ENCODE data around the gene KPNA2. TPM values are rescaled to one million over a fixed set of nuclear protein-coding genes. Genes with fewer than 3 reads are reported as not detected.

Gene KPNA2
- total and polyA plus RNA-seq, 2 of the 13 experiments (the other 11 are each of a cell fraction or from before 2014, with no cell fraction given) = 111 to 305 TPM

GRCh38 chr17:68019675-68020408, 15.7 kb upstream of the KPNA2 start (continued):
- TF ChIP-seq ZNF761 (CRISPR knock-in tag; conservative IDR thresholded peaks at IDR 0.05) (peak; percentile 57; the same call in 1 of the 2 replicates), ZNF138 (CRISPR knock-in tag; IDR thresholded peaks at IDR 0.05; ENCODE audit: low read depth) (peak; percentile 89; the same call in 1 of the 2 replicates), NR0B2 (CRISPR knock-in tag; IDR thresholded peaks at IDR 0.05) (peak; percentile 84; the same call in 1 of the 2 replicates), ZBTB26 (CRISPR knock-in tag; IDR thresholded peaks at IDR 0.05; ENCODE audit: borderline replicate concordance) (peak; percentile 83), ZNF143 (CRISPR knock-in tag; IDR thresholded peaks at IDR 0.05) (peak; percentile 78), KAT8 (CRISPR knock-in tag; IDR thresholded peaks at IDR 0.05) (peak; percentile 92), CSRNP1 (CRISPR knock-in tag; IDR thresholded peaks at IDR 0.05) (peak; percentile 95), ZGPAT (CRISPR knock-in tag; IDR thresholded peaks at IDR 0.05) (peak; percentile 99), MED1 (CRISPR knock-in tag; IDR thresholded peaks at IDR 0.05) (peak; percentile 93), MED8 (CRISPR knock-in tag; IDR thresholded peaks at IDR 0.05; ENCODE audit: insufficient replicate concordance) (peak; percentile 56), POLR2G (IDR thresholded peaks at IDR 0.05; ENCODE audit: low read depth, low read length) (peak; percentile 98), ZNF841 (CRISPR knock-in tag; IDR thresholded peaks at IDR 0.05; ENCODE audit: borderline replicate concordance) (peak; percentile 93), TAF1 (CRISPR knock-in tag; IDR thresholded peaks at IDR 0.05) (peak; percentile 76), KLF11 (CRISPR knock-in tag; IDR thresholded peaks at IDR 0.05) (peak; percentile 92; the same call in 1 of the 2 replicates), JDP2 (CRISPR knock-in tag; IDR thresholded peaks at IDR 0.05; ENCODE audit: borderline replicate concordance) (peak; percentile 77; the same call in 1 of the 2 replicates), ZNF10 (CRISPR knock-in tag; IDR thresholded peaks at IDR 0.05; ENCODE audit: borderline replicate concordance, low read depth) (no peak), ZNF782 (CRISPR knock-in tag; IDR thresholded peaks at IDR 0.05; ENCODE audit: borderline replicate concordance) (peak; percentile 93), ZNF142 (CRISPR knock-in tag; IDR thresholded peaks at IDR 0.05) (peak; percentile 75; the same call in 1 of the 2 replicates)

Measured in HepG2 (cell line).